Common myeloid progenitor, CD34-positive (primary cell): Measurements from ENCODE around the gene ZNF415. TPM values are rescaled to one million over a fixed set of nuclear protein-coding genes. Genes with fewer than 3 reads are reported as not detected.

Experiments used
- CTCF ChIA-PET: fragments of 350-600 bp; sonication (Branson Sonifier 250); formaldehyde crosslinking; loops from one replicate; lab custom pipeline; 2021; ENCODE audit warnings: antibody characterized with exemption; lab: Charles Lee
- POLR2A ChIA-PET: fragments of 350-600 bp; sonication (Branson Sonifier 250); formaldehyde crosslinking; loops from one replicate; lab custom pipeline; 2021; ENCODE audit warnings: antibody characterized with exemption; lab: Charles Lee
- DNase-seq, 3 donors: peaks; one replicate each; pipeline versions ENCODE4 v3.0.0 to v3.0.0-alpha.2; 2013
- H3K27ac ChIP-seq, 2 experiments: 1 replicate in 1 of 2; 2 replicates in 1 of 2; pipeline ENCODE4 v1.7.0; 2013; ENCODE audit warnings: inconsistent platforms in 2 of 2, low read length in 2 of 2, mild to moderate bottlenecking in 2 of 2, low read depth in 1 of 2, moderate library complexity in 1 of 2; ENCODE audit not compliant: severe bottlenecking in 2 of 2, insufficient read depth in 1 of 2, poor library complexity in 1 of 2
- H3K27me3 ChIP-seq, 5 experiments: replicated peaks in 2 of 5; 1 replicate in 3 of 5; 2 replicates in 2 of 5; pipeline versions ENCODE4 v1.6.1 to v1.7.0; 2013; ENCODE audit warnings: low read length in 4 of 5, mild to moderate bottlenecking in 2 of 5, moderate library complexity in 2 of 5, inconsistent platforms in 1 of 5; ENCODE audit not compliant: insufficient read depth in 5 of 5, control insufficient read depth in 4 of 5
- H3K36me3 ChIP-seq, 4 experiments: 1 replicate in 2 of 4; 2 replicates in 2 of 4; pipeline versions ENCODE4 v1.6.1 to v1.7.0; 2013; ENCODE audit warnings: low read length in 3 of 4, control low read depth in 1 of 4, mild to moderate bottlenecking in 1 of 4; ENCODE audit not compliant: control insufficient read depth in 4 of 4, insufficient read depth in 4 of 4
- H3K4me1 ChIP-seq, 4 experiments: 1 replicate in 3 of 4; 2 replicates in 1 of 4; pipeline versions ENCODE4 v1.6.1 to v1.7.1; 2013; ENCODE audit warnings: low read length in 3 of 4, mild to moderate bottlenecking in 3 of 4, control low read depth in 1 of 4, inconsistent platforms in 1 of 4, moderate library complexity in 1 of 4; ENCODE audit not compliant: control insufficient read depth in 4 of 4, insufficient read depth in 4 of 4; ENCODE audit errors: control extremely low read depth in 1 of 4
- H3K4me3 ChIP-seq, 7 experiments: 1 replicate in 4 of 7; 2 replicates in 3 of 7; pipeline versions ENCODE4 v1.5.1 to v1.7.0; 2013; ENCODE audit warnings: mild to moderate bottlenecking in 7 of 7, low read length in 6 of 7, moderate library complexity in 6 of 7, inconsistent platforms in 2 of 7, low read depth in 2 of 7, control low read depth in 1 of 7; ENCODE audit not compliant: insufficient read depth in 4 of 7, control insufficient read depth in 1 of 7; ENCODE audit errors: extremely low read depth in 1 of 7
- H3K9me3 ChIP-seq, 5 experiments: 1 replicate in 4 of 5; 2 replicates in 1 of 5; pipeline versions ENCODE4 v1.6.1 to v1.7.1; 2013; ENCODE audit warnings: low read length in 4 of 5, mild to moderate bottlenecking in 2 of 5, inconsistent platforms in 1 of 5, low read depth in 1 of 5, moderate library complexity in 1 of 5; ENCODE audit not compliant: control insufficient read depth in 4 of 5, insufficient read depth in 2 of 5; ENCODE audit errors: control extremely low read depth in 1 of 5
- WGBS: methylation state at CpG from one replicate; pipeline ENCODE4 v1.1.5; 2013; ENCODE audit not compliant: insufficient coverage; 5-methylcytosine and 5-hydroxymethylcytosine counted together
- polyA plus RNA-seq: library from polyadenylated mRNA; unstranded; fragments of 120-200 nt; gene quantifications from one replicate; pipeline ENCODE4 v1.2.1, GENCODE V29; 2013

ZNF415 gene
- polyA plus RNA-seq, result 5.0 TPM

DNA sequence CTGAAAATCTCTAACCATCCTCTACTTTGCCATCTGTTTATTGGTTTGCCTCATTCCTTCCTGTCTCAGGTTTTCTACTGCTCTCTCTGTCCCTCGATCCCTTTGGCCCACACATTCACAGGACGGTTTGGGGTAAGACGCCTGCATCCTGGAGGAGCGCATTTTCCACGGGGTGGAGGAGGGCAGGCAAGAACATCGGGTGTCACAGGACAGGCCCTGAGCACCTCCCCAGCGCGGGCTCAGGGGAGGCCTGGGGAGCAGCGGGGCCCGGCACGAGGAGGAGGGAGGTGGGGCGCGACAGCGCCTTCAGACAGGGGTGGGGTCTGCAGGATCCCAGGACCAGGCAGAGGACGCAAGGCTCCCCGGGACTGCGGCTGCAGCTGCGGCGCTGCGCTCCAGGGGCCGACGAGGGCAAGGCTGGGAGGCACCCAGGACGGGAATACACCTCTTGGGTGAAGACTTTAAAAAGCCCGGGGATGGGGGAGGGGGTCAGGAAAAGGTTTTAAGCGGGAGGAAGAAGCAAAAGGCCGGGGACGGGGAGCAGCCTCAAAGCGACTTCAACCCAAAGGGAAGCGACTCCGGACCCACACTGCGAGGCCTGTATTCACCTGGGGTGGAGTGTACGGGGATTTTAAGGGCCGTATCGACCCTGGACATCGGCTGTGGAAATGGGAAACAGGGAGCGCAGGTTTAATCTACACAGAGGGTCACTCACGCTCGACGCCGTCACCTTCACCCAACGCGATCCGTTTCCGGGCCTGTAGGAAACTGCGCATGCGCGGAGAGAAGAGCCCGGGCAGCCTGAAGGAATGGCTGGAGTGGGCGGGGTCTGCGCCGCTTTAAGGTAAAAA, at the start of gene ZNF415:
ZNF415 (minus strand) TSS at position 770 of the 851 bp plus-strand sequence. CDS start 10,234 bp downstream, outside the sequence.
- Histone ChIP-seq H3K4me1 (peaks cover 0 to 20% (median 6%) of the 10 kb centered on the region in 4 experiments), H3K27me3 (no peaks in the 10 kb centered on the region), H3K9me3 (peaks cover 0 to 14% (median 9%) of the 10 kb centered on the region in 5 experiments), H3K27ac (peak within 1 kb of the TSS in 1 of 2 experiments; percentile 32), H3K36me3 (peaks cover 0 to 9% (median 0%) of the 10 kb centered on the region in 4 experiments), H3K4me3 (peak within 1 kb of the TSS; percentile 31 to 89 (median 73))
- ChIA-PET CTCF (no interaction called here), POLR2A (no interaction called here)
- 0% methylated on average over 44 of the region's 51 CpGs for WGBS
- DNase-seq, result peak; percentile 52 to 74 (median 70)

DNA sequence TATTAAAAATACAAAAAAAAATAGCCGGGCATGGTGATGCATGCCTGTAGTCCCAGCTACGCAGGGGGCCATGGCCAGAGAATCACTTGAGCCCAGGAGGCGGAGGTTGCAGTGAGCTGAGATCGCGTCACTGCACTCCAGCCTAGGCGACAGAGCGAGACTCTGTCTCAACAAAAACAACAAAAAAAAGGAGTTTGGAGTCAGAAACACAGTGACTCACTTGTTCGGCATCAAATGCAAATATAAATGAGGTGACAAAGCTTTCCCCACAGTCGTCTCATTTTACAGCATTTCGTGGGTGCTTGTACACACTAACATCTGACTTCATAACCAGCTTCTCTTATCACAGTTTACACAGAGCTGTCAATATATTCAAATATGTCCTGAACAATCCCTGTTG, 49.5 kb upstream of the ZNF415 start:
- CTCF ChIA-PET, result no interaction called here
- no peak overlapping the region for H3K27ac ChIP-seq
- POLR2A ChIA-PET, result no interaction called here
- over 99% methylated on average over 8 of the region's 10 CpGs for WGBS
- H3K4me1 ChIP-seq, result no peaks in the 10 kb centered on the region
- no peak overlapping the region for H3K4me3 ChIP-seq
- peaks cover 2 to 46% (median 29%) of the 10 kb centered on the region in 4 experiments for H3K36me3 ChIP-seq
- no peaks in the 10 kb centered on the region for H3K27me3 ChIP-seq
- peaks cover 0 to 34% (median 13%) of the 10 kb centered on the region in 5 experiments for H3K9me3 ChIP-seq
- no peak for DNase-seq

DNA sequence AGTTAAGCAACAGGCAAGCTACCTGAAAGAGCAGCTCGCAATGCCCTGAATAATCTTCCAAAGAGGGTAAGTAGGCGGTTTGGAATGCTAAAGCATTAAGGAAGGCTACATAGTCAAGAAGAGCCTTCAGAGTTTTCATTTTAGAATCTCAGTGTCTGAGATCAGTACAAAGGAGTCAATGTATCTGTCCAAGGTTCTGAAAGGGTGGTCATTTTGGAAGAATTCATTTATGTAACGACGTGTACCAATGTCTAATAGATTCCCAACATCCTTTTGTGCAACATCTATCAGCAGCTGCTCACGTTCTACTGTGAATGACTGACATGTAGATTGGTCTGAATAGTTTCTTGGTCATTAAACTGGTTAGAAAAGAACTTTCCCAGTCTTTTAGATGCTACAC, 45.3 kb upstream of the ZNF415 start:
- Histone ChIP-seq H3K27ac (no peak overlapping the region), H3K4me3 (no peak overlapping the region), H3K27me3 (no peaks in the 10 kb centered on the region), H3K36me3 (peaks cover 9 to 43% (median 22%) of the 10 kb centered on the region in 4 experiments), H3K4me1 (no peaks in the 10 kb centered on the region), H3K9me3 (peaks cover 2 to 61% (median 31%) of the 10 kb centered on the region in 5 experiments)
- WGBS, result 100% methylated on average over 3 of the region's 5 CpGs
- no peak for DNase-seq
- ChIA-PET CTCF (no interaction called here), POLR2A (no interaction called here)

DNA sequence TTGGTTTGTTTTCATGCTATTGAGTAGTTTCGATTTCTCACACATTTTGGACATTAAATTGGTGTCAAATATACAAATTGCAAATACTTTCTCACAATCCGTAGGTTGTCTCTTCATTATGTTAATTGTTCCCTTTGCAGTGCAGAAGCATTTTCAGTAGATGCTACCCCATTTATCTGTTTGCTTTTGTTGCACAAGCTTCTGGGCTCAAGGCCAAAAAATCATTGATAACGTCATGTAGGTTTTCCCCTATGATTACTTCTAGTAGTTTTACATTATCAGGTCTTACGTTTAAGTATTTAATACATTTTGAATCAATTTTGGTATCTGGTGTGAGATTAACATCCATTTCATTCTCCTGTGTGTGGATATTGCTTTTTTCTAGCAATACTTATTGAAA, 40.2 kb upstream of the ZNF415 start:
- 100% methylated on average over 1 of the region's 4 CpGs for WGBS
- H3K27ac ChIP-seq, result no peak overlapping the region
- peaks cover 0 to 12% (median 4%) of the 10 kb centered on the region in 4 experiments for H3K36me3 ChIP-seq
- H3K9me3 ChIP-seq, result peaks cover 4 to 52% (median 25%) of the 10 kb centered on the region in 5 experiments
- POLR2A ChIA-PET, result no interaction called here
- CTCF ChIA-PET, result interaction anchor here (1.5 kb wide), 1 partner anchor 26 kb away, joined by 3 read pairs; no protein-coding TSS in a partner anchor
- no peaks in the 10 kb centered on the region for H3K4me1 ChIP-seq
- H3K27me3 ChIP-seq, result no peaks in the 10 kb centered on the region
- peak in 2 of 3 donors; percentile 11 to 34 for DNase-seq
- no peak overlapping the region for H3K4me3 ChIP-seq

DNA sequence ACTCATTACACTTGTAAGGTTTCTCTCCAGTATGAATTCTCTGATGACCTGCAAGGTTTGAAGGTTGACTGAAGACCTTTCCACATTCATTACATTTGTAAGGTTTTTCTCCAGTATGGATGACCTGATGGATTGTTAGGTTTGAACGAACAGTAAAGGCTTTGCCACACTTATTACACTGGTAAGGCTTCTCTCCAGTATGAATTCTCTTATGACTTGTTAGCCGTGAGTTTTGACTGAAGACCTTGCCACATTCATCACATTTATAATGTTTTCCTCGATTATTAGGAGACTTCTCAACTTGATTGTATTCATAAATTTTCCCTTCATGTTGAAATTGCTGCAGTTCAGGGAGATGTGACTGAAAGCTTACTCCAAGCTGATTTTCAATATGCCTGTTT, 33.0 kb upstream of the ZNF415 start:
- 100% methylated on average over 3 of the region's 3 CpGs for WGBS
- Histone ChIP-seq H3K4me1 (no peaks in the 10 kb centered on the region), H3K27ac (no peak overlapping the region), H3K36me3 (peaks cover 4 to 21% (median 9%) of the 10 kb centered on the region in 4 experiments), H3K9me3 (peaks cover 13 to 52% (median 35%) of the 10 kb centered on the region in 5 experiments), H3K27me3 (no peaks in the 10 kb centered on the region), H3K4me3 (no peak overlapping the region)
- DNase-seq, result no peak
- ChIA-PET POLR2A (no interaction called here), CTCF (no interaction called here)

DNA sequence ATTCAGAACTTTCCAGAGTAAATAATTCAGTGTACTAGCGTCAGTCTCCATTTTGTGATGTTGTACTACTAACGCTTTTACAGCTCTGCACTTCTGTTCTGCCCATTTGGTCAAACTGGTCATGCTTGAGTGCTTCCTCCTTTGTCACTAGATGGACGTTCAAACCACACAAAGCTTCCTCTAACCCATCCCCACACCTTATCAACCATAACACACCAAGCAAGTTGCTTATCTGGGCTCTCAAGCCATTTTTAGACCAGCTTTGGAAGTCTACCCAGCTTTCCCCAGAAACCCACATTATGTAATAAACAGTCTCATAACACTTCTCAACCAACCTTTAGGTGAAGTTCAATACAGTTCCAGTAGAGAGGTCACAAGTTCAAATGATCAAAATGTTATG, 28.4 kb upstream of the ZNF415 start:
- 77% methylated on average over 3 of the region's 3 CpGs for WGBS
- ChIA-PET POLR2A (no interaction called here), CTCF (no interaction called here)
- DNase-seq, result peak; percentile 24 to 79 (median 60)
- Histone ChIP-seq H3K36me3 (peaks cover 4 to 17% (median 12%) of the 10 kb centered on the region in 4 experiments), H3K27me3 (no peaks in the 10 kb centered on the region), H3K4me3 (no peak overlapping the region), H3K9me3 (peaks cover 10 to 59% (median 27%) of the 10 kb centered on the region in 5 experiments), H3K4me1 (peaks cover 0 to 21% (median 12%) of the 10 kb centered on the region in 4 experiments), H3K27ac (no peak overlapping the region)

DNA sequence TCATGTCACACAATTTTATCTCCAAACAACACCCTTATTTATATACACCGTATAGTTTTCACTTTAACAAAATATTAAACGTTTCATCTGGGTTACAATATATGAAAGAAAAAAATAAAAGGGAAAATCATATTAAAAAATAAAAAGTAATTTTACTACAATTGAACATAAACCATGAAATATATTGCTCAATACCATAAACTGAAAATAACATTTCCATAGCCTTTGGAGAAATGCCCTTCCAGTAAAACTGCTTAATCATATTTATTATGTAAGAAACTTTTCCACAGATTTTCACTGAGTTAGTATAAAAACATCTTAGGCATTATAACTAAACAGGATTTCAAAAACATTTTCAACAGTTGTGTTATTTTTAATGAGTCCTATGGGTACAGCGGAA, 27.6 kb upstream of the ZNF415 start:
- peaks cover 2 to 13% (median 9%) of the 10 kb centered on the region in 4 experiments for H3K36me3 ChIP-seq
- CTCF ChIA-PET, result no interaction called here
- no peak overlapping the region for H3K27ac ChIP-seq
- DNase-seq, result no peak
- peaks cover 0 to 21% (median 12%) of the 10 kb centered on the region in 4 experiments for H3K4me1 ChIP-seq
- POLR2A ChIA-PET, result no interaction called here
- no peaks in the 10 kb centered on the region for H3K27me3 ChIP-seq
- no CpG with 5 or more reads among the region's 3 CpGs for WGBS
- peaks cover 4 to 53% (median 19%) of the 10 kb centered on the region in 5 experiments for H3K9me3 ChIP-seq
- H3K4me3 ChIP-seq, result no peak overlapping the region
